Limb (tissue), 2 donors: Measurements from ENCODE around the gene VWC2L.

Source experiments
- DNase-seq, 2 donors: peaks; one replicate each; pipeline ENCODE4 v3.0.0-alpha.2; 2016; ENCODE audit errors: extremely low spot score in 2 of 2

The VWC2L gene

DNA sequence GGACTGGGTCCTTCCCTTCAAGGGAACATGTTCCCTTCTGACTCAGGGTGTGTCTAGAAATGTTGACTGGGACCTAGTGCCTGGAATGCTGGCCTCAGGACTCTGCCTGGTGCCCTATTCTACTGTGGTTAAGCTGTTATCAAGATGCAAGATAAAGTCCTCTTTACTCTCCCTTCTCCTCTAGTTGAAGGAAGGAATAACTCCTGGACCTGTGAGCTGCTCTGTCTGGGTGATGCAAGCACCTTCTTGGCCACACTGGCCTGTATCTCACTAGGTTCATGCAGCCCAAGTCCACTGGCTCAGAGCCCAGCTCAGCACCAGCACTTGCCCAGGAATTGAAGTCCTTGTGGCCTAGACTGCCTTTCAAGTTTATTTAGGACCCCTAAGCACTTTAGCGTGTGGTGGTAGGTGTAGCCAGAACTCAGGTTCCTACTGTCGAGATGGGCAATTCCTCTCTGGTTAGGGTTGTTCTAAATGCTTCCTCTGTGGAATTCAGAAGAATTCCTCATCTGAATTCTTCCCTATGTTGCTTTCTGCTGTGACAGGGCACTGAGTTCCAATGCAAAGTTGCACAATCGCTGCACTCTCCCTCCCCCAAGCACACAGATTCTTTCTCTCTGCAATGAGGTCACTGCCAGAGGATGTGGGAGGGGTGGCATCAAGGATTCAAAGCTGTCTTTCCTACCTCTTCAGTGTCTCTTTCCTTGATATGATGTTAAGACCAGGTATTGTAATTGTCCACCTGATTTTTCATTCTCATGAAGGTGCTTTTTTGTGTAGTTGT is 54.7 kb downstream of the VWC2L start:
- DNase-seq, result no peak

DNA sequence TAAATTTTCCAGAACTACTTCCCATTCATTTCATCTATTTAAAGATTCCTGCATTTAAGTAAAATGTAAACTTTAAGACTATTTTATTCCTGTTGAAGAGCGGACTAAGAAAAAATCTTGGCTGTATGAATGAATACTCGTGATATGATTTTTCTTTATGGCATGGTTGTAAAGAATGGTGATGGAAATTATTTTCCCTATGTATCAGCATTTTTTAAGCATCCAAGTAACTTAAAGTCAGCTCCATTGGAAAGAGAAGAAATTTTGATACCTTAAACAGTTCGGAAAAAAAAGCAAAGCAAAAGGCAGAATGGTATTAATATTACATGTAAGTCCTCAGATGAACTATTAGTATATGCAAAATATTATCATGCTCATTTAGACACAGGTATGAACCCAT is 58.9 kb downstream of the VWC2L start:
- DNase-seq, result no peak

GRCh38 chr2:214471382-214471781 is 60.5 kb downstream of the VWC2L start:
- no peak for DNase-seq

GRCh38 chr2:214471990-214472389 is 61.1 kb downstream of the VWC2L start:
- DNase-seq, result no peak

DNA sequence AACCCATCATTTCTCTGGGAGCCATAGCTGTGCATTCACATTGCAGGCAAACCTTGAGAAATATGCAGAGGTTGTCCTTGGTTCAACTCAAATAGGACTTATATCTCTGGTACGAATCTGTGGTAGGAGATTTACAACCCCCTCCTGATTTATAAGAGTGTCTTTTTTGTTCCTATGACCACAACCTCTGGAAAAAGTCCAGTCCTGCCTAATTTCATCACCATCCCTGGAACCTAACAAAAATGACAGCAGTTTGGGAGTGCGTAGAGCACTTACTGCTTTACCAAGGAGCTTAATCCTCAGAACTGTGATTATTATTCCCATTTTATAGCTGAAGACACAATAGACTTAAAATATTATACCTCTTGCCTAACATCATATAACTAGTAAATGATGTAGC is 66.5 kb downstream of the VWC2L start:
- no peak for DNase-seq

GRCh38 chr2:214481204-214481603 is 70.3 kb downstream of the VWC2L start:
- DNase-seq, result peak in 1 of 2 donors; percentile 75

GRCh38 chr2:214482728-214483127 is 71.9 kb downstream of the VWC2L start:
- no peak for DNase-seq

DNA sequence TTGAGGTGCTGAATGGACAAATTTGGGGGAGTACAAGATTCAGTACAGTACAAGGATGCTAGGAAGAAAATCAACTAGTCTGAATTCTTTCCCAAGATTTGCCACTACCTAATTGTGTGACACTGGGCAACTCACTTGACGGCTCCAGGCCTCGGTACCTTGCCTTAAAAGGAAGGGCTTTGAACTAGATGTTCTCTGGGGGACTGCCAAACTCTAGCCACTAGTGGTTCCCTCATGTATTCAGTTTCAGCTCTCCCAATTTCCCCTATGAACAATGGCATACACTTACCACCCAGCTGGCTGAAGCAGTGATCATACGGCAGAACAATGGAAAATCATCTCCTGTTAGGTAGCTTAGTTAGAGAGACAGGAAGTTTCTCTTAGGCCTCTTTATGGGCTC is 73.4 kb downstream of the VWC2L start:
- no peak for DNase-seq

- DNase-seq, result no peak
Observed at GRCh38 chr2:214484701-214485100, 73.8 kb downstream of the VWC2L start.

GRCh38 chr2:214489181-214489580 is 78.3 kb downstream of the VWC2L start:
- no peak for DNase-seq

GRCh38 chr2:214489702-214490101 is 78.8 kb downstream of the VWC2L start:
- DNase-seq, result no peak

- no peak for DNase-seq
Observed at GRCh38 chr2:214492152-214492551, 81.3 kb downstream of the VWC2L start.

- DNase-seq, result no peak
Observed at GRCh38 chr2:214492608-214493007, 81.8 kb downstream of the VWC2L start.

DNA sequence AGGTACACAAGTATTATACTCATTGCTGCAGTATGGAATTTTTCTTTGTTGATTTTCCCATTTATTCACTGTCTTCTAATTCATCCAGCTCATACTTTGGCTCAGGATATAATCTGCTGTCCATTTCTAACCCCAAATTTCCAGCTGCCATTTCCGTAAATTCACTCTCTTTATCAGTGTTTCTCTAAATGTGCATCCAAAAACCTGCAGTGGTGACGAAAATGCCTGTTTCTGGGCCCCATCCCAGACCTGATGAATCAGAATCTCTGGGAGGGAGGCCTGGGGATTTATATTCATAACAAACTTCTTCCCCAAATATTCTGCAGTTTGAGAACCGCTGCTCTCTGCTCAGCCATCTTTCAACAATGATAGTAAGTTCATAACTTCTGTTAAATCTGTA is 86.6 kb downstream of the VWC2L start:
- DNase-seq, result no peak

- DNase-seq, result no peak
Observed at GRCh38 chr2:214503568-214503967, 92.7 kb downstream of the VWC2L start.

DNA sequence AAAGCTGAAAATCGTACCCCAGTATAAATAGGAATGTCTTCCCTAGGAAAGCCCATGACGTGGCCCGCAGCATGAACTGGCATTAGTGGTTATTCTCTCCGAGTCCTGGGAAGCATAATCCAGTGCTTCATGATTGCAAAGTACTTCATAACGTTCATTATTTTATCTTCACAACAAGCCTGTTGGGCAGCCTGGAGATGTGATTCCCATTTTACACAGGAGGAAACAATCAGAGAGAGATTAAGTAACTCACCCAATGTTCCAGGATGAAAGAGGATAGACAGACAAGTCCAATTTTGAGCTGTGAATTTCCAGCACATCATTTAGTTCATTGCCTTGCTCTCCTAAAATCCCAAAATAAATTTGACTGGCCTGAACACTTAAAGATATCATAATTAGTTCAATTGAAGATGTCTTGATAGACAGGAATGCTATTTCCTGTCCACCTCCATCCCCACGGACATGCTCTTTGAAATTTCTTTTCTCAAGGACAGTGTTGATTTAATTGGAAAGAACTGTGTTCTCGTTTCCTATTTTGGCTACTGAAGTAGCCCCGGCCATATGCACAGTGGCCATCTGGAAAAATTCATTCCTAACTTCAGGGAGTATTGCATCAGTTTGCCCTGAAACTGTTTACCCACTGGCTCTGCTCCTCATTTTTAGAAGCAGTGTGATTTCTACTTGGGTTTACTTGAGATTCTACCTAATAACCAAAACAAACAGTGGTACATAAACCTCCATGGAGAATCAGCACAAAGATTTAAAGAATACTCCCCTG is 93.9 kb downstream of the VWC2L start:
- DNase-seq, result no peak

- DNase-seq, result no peak
Observed at GRCh38 chr2:214507032-214507431, 96.2 kb downstream of the VWC2L start.

DNA sequence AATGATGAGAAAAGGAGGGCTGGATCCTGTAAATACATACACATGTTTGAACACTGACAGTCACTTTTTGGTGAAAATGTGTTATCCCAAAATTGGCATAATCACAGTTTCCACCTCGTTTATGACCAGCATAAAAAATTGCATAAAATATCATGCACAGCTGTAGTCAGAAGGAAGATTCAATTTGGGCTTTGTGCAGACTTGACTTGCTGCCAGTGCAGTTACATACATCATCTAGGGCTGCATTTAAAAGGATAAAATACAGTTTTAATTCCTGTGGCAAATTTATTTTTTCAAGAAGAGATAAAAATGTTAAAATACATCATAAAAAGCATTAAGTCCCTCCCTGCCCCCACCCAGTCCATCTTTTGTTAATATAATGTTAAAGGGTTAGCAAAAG is 103.8 kb downstream of the VWC2L start:
- DNase-seq, result peak in 1 of 2 donors; percentile 31

GRCh38 chr2:214515111-214515510 is 104.3 kb downstream of the VWC2L start:
- no peak for DNase-seq

DNA sequence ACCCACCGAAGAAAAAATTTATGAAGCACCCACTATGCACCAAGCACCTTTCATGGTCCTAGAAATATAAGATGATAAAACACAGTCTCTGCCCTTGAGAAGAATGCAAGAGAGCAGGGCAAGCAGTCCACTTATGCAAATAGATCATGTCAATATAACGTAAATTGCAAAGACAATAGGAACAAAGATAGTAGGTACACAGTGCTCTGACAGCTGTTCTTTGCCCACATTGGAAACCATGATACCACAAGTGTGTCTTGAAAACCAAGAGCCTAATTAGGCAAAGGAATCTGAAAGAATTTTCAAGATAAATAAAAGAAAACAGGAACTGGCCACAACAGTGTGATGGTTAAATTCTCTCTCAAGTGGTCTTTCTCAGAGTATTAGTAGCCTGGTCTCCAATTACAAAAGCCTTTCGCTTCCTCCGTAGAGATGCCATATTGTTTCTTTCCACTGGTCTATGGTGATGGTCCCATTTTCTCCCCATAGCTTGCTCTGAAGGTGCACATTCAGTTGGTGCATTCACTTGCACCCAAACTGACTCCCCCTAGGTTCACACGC is 108.5 kb downstream of the VWC2L start:
- DNase-seq, result no peak

DNA sequence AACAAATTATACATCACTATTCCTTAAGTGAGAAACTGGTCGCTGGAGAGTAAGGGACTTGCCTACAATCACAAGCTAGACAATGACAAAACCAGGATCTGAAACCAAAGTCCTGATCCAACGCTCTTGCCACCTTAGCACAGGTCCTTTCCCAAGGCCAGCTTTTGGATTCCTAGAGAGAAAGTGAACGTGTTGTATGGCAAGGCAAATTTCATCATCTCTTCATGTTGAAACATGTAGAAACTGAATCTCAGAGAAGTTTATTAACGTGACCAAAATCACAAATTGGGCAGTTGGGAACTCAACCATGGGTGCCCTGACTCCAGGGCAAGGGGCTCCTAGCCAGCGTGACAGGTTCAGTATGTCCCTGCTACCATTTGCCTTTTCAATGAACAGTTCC is 118.2 kb downstream of the VWC2L start:
- no peak for DNase-seq

DNA sequence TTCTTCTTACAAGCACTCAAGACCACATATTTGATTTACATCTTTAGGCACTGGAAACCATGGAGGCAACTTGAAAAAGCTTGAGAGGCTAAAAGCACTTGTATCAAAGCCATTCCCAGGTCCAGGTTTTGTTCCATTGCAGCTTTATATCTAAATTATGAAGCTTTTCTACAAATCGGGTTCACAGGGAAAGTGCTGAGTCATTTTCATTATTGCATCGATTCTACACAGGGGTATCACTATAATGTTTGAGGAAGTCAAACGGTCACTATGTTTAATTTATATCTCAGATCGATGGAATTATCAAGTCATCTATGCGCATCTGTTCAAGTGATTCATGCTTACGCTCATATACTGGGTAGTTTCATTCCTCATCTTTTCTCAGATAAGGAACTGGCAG is 118.7 kb downstream of the VWC2L start:
- DNase-seq, result no peak

DNA sequence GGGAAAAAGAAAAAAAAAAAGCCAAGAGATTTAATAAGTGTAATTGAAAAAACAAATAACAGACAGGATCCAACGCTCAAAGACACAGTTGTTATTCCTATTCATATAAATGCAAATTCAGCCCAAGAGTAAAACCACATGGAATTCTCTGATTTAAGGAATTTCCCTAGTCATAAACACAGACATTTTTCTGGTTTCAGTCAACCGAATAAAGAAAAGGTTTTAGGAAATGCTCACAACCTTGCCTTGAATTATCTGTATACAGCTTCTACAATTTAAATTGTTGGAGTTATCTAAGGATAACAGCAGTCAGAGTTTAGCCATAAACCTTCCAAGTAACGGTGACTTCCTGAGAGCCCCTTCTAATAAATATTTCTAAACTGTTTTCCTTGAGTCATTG is 122.7 kb downstream of the VWC2L start:
- DNase-seq, result no peak
